WTC11 (cell line): Measurements from ENCODE around the gene CNDP2.

ENCODE experiments used
- ESRRA ChIP-seq: sonication (generic); formaldehyde crosslinking; IDR thresholded peaks from 2 replicates; pipeline ENCODE4 v1.8.1; 2022; ENCODE audit warnings: mild to moderate bottlenecking, missing genetic modification reagents, borderline replicate concordance
- FOXP1 ChIP-seq: sonication (generic); formaldehyde crosslinking; IDR thresholded peaks from 2 replicates; pipeline ENCODE4 v1.8.0; 2022; ENCODE audit warnings: missing genetic modification reagents, mild to moderate bottlenecking, moderate library complexity, borderline replicate concordance
- JUN ChIP-seq: sonication (generic); formaldehyde crosslinking; IDR thresholded peaks from 2 replicates; pipeline ENCODE4 v1.8.0; 2023; ENCODE audit warnings: mild to moderate bottlenecking, missing genetic modification reagents
- NFYB ChIP-seq: sonication (generic); formaldehyde crosslinking; conservative IDR thresholded peaks from 2 replicates; pipeline ENCODE4 v1.8.0; 2022; ENCODE audit warnings: low read depth, missing genetic modification reagents
- SMAD4 ChIP-seq: sonication (generic); formaldehyde crosslinking; IDR thresholded peaks from 2 replicates; pipeline ENCODE4 v1.8.0; 2022; ENCODE audit warnings: mild to moderate bottlenecking, missing genetic modification reagents
- ZNF396 ChIP-seq: fragments of 250-450 bp; sonication (Bioruptor Pico); IDR thresholded peaks from 2 replicates; pipeline ENCODE4 v1.8.0; 2021; ENCODE audit warnings: mild to moderate bottlenecking, moderate library complexity, borderline replicate concordance
- TF ChIP-seq, protein P1 (sequence below): fragments of 200-600 bp; IDR thresholded peaks from 2 replicates; pipeline ENCODE4 v1.8.0; 2022; ENCODE audit warnings: antibody characterized with exemption
- TF ChIP-seq, protein P2 (sequence below): fragments of 250-450 bp; sonication (Bioruptor Pico); IDR thresholded peaks from 2 replicates; pipeline ENCODE4 v1.9.0; 2021; ENCODE audit warnings: mild to moderate bottlenecking, borderline replicate concordance
- TF ChIP-seq, protein P3 (sequence below): sonication (generic); formaldehyde crosslinking; IDR thresholded peaks from 2 replicates; pipeline ENCODE4 v1.8.0; 2022; ENCODE audit warnings: mild to moderate bottlenecking, missing genetic modification reagents
- TF ChIP-seq, protein P4 (sequence below): sonication (generic); formaldehyde crosslinking; IDR thresholded peaks from 2 replicates; pipeline ENCODE4 v1.8.1; 2023; ENCODE audit warnings: mild to moderate bottlenecking, moderate library complexity, missing genetic modification reagents
- TF ChIP-seq, protein P5 (sequence below): sonication (generic); formaldehyde crosslinking; IDR thresholded peaks from 2 replicates; pipeline ENCODE4 v1.8.0; 2022; ENCODE audit warnings: mild to moderate bottlenecking, missing genetic modification reagents
- TF ChIP-seq, protein P6 (sequence below): sonication (generic); formaldehyde crosslinking; IDR thresholded peaks from 2 replicates; pipeline ENCODE4 v1.8.1; 2022; ENCODE audit warnings: mild to moderate bottlenecking, moderate library complexity, missing genetic modification reagents

DNA sequence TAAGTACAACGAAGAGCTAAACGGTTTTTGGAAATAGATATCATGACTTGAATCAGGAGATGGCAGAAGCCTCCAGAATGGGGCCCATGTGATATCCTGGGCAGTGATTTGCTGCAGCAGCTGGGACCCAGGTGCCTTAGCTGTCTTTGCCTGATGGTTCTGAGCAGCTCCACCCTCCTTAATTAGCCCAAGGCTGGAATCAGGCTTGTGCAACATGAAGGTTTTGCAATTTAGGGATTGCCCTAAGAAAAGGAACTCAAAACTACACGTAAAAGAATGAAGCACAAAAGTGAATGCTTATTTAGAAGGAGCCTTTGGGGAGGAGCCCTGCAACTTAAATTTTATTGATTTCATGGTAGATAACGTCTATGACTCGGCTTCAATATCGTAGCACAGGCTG, 17.3 kb upstream of the CNDP2 start:
- TF ChIP-seq, protein P1, sequence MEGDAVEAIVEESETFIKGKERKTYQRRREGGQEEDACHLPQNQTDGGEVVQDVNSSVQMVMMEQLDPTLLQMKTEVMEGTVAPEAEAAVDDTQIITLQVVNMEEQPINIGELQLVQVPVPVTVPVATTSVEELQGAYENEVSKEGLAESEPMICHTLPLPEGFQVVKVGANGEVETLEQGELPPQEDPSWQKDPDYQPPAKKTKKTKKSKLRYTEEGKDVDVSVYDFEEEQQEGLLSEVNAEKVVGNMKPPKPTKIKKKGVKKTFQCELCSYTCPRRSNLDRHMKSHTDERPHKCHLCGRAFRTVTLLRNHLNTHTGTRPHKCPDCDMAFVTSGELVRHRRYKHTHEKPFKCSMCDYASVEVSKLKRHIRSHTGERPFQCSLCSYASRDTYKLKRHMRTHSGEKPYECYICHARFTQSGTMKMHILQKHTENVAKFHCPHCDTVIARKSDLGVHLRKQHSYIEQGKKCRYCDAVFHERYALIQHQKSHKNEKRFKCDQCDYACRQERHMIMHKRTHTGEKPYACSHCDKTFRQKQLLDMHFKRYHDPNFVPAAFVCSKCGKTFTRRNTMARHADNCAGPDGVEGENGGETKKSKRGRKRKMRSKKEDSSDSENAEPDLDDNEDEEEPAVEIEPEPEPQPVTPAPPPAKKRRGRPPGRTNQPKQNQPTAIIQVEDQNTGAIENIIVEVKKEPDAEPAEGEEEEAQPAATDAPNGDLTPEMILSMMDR = no peak
- TF ChIP-seq, protein P2, sequence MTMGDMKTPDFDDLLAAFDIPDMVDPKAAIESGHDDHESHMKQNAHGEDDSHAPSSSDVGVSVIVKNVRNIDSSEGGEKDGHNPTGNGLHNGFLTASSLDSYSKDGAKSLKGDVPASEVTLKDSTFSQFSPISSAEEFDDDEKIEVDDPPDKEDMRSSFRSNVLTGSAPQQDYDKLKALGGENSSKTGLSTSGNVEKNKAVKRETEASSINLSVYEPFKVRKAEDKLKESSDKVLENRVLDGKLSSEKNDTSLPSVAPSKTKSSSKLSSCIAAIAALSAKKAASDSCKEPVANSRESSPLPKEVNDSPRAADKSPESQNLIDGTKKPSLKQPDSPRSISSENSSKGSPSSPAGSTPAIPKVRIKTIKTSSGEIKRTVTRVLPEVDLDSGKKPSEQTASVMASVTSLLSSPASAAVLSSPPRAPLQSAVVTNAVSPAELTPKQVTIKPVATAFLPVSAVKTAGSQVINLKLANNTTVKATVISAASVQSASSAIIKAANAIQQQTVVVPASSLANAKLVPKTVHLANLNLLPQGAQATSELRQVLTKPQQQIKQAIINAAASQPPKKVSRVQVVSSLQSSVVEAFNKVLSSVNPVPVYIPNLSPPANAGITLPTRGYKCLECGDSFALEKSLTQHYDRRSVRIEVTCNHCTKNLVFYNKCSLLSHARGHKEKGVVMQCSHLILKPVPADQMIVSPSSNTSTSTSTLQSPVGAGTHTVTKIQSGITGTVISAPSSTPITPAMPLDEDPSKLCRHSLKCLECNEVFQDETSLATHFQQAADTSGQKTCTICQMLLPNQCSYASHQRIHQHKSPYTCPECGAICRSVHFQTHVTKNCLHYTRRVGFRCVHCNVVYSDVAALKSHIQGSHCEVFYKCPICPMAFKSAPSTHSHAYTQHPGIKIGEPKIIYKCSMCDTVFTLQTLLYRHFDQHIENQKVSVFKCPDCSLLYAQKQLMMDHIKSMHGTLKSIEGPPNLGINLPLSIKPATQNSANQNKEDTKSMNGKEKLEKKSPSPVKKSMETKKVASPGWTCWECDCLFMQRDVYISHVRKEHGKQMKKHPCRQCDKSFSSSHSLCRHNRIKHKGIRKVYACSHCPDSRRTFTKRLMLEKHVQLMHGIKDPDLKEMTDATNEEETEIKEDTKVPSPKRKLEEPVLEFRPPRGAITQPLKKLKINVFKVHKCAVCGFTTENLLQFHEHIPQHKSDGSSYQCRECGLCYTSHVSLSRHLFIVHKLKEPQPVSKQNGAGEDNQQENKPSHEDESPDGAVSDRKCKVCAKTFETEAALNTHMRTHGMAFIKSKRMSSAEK (CRISPR knock-in tag) = no peak
- TF ChIP-seq ZNF396 (no peak), SMAD4 (no peak), JUN (CRISPR knock-in tag) (no peak), ESRRA (CRISPR knock-in tag) (no peak), NFYB (CRISPR knock-in tag) (no peak), FOXP1 (no peak)
- TF ChIP-seq, protein P3, sequence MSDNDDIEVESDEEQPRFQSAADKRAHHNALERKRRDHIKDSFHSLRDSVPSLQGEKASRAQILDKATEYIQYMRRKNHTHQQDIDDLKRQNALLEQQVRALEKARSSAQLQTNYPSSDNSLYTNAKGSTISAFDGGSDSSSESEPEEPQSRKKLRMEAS (CRISPR knock-in tag) = no peak
- TF ChIP-seq, protein P4, sequence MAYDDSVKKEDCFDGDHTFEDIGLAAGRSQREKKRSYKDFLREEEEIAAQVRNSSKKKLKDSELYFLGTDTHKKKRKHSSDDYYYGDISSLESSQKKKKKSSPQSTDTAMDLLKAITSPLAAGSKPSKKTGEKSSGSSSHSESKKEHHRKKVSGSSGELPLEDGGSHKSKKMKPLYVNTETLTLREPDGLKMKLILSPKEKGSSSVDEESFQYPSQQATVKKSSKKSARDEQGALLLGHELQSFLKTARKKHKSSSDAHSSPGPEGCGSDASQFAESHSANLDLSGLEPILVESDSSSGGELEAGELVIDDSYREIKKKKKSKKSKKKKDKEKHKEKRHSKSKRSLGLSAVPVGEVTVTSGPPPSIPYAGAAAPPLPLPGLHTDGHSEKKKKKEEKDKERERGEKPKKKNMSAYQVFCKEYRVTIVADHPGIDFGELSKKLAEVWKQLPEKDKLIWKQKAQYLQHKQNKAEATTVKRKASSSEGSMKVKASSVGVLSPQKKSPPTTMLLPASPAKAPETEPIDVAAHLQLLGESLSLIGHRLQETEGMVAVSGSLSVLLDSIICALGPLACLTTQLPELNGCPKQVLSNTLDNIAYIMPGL (CRISPR knock-in tag) = no peak
- TF ChIP-seq, protein P5, sequence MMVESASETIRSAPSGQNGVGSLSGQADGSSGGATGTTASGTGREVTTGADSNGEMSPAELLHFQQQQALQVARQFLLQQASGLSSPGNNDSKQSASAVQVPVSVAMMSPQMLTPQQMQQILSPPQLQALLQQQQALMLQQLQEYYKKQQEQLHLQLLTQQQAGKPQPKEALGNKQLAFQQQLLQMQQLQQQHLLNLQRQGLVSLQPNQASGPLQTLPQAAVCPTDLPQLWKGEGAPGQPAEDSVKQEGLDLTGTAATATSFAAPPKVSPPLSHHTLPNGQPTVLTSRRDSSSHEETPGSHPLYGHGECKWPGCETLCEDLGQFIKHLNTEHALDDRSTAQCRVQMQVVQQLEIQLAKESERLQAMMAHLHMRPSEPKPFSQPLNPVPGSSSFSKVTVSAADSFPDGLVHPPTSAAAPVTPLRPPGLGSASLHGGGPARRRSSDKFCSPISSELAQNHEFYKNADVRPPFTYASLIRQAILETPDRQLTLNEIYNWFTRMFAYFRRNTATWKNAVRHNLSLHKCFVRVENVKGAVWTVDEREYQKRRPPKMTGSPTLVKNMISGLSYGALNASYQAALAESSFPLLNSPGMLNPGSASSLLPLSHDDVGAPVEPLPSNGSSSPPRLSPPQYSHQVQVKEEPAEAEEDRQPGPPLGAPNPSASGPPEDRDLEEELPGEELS (CRISPR knock-in tag) = no peak
- TF ChIP-seq, protein P6, sequence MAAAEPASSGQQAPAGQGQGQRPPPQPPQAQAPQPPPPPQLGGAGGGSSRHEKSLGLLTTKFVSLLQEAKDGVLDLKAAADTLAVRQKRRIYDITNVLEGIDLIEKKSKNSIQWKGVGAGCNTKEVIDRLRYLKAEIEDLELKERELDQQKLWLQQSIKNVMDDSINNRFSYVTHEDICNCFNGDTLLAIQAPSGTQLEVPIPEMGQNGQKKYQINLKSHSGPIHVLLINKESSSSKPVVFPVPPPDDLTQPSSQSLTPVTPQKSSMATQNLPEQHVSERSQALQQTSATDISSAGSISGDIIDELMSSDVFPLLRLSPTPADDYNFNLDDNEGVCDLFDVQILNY = no peak
